GM12891 (cell line): Measurements from ENCODE around the gene APH1A.
"Not testable (repeated sequence)": the region's sequence is repeated elsewhere in the genome, so short reads cannot be mapped to it uniquely, and the experiment has no call there.

Experiments
- POLR2A ChIP-seq: IDR thresholded peaks from 2 replicates; pipeline ENCODE4 v1.6.1; 2011; ENCODE audit warnings: low read depth, low read length, control low read depth
- POLR2AphosphoS5 ChIP-seq: IDR thresholded peaks from 2 replicates; pipeline ENCODE4 v1.6.1; 2011; ENCODE audit warnings: low read depth, low read length, control low read depth
- TAF1 ChIP-seq: IDR thresholded peaks from 2 replicates; pipeline ENCODE4 v1.6.1; 2011; ENCODE audit warnings: low read depth, low read length, control low read depth

- not testable (repeated sequence) for TF ChIP-seq POLR2A, POLR2AphosphoS5, TAF1
These were observed 45.9 kb upstream of the APH1A start for GRCh38 chr1:150314691-150315090.
